Measurements from ENCODE around the gene PKNOX2.

- TF ChIP-seq, protein P1, sequence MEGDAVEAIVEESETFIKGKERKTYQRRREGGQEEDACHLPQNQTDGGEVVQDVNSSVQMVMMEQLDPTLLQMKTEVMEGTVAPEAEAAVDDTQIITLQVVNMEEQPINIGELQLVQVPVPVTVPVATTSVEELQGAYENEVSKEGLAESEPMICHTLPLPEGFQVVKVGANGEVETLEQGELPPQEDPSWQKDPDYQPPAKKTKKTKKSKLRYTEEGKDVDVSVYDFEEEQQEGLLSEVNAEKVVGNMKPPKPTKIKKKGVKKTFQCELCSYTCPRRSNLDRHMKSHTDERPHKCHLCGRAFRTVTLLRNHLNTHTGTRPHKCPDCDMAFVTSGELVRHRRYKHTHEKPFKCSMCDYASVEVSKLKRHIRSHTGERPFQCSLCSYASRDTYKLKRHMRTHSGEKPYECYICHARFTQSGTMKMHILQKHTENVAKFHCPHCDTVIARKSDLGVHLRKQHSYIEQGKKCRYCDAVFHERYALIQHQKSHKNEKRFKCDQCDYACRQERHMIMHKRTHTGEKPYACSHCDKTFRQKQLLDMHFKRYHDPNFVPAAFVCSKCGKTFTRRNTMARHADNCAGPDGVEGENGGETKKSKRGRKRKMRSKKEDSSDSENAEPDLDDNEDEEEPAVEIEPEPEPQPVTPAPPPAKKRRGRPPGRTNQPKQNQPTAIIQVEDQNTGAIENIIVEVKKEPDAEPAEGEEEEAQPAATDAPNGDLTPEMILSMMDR (IDR thresholded peaks at IDR 0.05; ENCODE audit: borderline replicate concordance, extremely low read depth, low read length, poor library complexity, severe bottlenecking): no peak
- no peak for TF ChIP-seq EZH2 (IDR thresholded peaks at IDR 0.05; ENCODE audit: borderline replicate concordance, low read depth, low read length, severe bottlenecking)
Observed at GRCh38 chr11:125378083-125378482, 213.5 kb downstream of the PKNOX2 start.
